Brain pericyte (primary cell): ENCODE results near the gene RAD51B.
"Not testable (repeated sequence)": the region's sequence is repeated elsewhere in the genome, so short reads cannot be mapped to it uniquely, and the experiment has no call there.

Source experiments
- DNase-seq: peaks from one replicate; pipeline ENCODE4 v3.0.0-alpha.2; 2012; ENCODE audit warnings: low read depth, low spot score

RAD51B gene

DNA sequence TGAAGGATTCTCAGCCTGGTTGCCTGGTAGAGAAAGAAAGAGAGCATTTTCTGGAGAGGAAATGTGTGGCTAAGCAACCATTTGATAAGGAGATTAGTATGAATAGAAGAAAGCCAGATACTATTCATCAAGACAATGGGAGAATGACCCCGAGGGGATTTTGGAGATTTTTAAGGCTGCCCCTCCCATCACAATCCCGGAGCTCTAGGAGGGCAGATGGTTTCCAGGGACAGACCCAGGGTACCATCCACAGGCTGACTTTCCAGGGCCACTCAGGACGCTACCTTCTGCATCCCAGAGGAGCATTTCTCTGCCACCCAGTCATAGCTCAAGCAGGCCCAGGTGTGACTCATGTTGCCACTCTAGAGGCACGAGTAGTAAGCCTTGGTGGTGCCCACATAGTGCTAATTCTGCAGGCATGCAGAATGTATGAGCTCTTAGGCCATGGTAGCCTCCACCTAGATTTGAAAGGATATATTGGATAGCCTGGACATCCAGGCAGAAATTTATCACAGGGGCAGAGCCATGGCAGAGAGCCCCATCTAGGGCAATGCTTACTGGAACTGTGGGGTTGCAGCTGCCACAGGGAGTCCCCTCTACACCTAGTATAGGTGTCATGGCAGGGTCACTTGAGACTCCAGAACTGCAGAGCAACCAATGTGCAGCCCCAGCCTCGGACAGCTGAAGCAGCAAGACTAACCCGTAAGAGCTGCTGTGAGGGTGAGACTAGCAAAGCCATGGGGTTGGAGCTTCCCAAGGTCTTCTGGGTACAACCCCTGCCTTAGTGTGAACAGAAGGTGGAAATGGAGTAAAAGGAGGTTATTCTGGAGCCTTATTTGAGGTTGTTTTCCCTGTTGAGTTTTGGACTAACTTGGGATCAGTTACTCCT is 607.3 kb downstream of the RAD51B start:
- DNase-seq = no peak

DNA sequence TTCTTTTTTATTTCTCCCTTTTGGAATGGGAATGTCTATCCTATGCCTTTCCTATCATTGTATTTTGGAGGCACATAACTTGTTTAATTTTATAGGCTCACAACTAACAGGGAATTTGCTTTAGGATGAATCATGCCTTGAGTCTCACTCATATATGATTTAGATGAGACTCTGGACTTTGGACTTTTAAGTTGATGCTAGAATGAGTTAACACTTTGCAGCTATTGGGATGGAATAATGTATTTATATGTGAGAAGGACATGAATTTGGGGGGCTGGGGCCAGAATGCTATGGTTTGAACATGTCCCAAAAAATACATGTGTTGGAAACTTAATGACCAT is 607.9 kb downstream of the RAD51B start:
- DNase-seq = no peak

DNA sequence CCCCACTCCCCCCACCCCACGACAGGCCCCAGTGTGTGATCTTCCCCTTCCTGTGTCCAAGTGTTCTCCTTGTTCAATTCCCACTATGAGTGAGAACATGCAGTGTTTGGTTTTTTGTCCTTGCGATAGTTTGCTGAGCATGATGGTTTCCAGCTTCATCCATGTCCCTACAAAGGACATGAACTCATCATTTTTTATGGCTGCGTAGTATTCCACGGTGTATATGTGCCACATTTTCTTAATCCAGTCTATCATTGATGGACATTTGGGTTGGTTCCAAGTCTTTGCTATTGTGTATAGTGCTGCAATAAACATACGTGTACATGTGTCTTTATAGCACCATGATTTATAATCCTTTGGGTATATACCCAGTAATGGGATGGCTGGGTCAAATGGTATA is 609.3 kb downstream of the RAD51B start:
- DNase-seq = not testable (repeated sequence)

DNA sequence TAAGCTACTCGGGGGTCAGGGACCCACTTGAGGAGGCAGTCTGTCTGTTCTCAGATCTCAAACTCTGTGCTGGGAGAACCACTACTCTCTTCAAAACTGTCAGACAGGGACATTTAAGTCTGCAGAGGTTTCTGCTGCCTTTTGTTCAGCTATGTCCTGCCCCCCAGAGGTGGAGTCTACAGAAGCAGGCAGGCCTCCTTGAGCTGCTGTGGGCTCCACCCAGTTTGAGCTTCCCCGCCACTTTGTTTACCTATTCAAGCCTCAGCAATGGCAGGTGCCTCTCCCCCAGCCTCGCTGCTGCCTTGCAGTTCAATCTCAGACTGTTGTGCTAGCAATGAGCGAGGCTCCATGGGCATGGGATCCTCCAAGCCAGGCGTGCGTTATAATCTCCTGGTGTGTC is 614.6 kb downstream of the RAD51B start:
- DNase-seq = not testable (repeated sequence)

DNA sequence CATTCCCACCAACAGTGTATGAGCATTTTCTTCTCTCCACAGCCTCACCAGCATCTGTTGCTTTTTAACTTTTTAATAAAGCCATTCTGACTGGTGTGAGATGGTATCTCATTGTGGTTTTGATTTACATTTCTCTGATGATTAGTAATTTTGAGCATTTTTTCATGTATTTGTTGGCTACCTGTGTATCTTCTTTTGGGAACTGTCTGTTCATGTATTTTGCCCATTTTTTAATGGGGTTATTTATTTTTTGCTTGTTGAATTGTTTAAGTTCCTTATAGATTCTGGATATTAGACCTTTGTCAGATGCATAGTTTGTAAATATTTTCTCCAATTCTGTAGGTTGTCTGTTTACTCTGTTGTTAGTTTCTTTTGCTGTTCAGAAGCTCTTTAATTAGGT is 616.1 kb downstream of the RAD51B start:
- not testable (repeated sequence) for DNase-seq

DNA sequence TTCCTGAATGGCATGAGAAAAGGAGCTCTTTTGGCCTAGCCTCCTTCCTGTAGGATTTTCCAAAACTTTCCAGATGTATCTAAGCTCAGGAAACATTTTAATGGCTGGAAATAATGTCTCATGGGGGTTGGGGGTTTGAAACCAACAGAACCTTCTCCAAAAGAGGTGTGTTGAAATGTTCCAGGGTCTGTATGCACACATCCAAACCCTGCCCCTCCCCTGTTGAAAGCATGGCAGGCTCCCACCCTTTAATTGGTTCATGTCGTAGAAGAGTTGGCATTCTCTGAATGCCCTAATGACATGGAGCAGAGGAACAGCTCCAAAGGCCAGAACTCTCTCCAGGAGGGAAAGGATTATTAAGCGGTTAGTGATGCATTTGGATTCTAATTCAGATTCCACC is 620.1 kb downstream of the RAD51B start:
- no peak for DNase-seq

DNA sequence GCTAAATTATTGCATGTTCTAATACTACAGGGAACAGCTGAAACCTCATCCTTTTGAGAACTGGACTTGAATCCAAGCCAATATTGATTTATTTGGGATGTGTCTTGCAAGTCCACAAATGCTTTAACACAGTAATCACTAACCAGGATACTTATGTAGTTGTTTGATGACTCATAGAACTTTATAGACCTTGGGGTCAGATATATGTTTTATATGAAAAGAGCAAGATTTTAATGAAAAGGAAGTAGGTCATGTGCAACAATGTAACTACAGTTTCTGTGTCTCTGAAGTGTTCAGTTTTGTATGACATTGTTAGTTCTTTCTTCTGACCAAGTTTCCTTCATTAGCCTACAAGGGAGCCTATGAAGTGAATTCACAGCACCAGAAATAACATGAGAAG is 621.2 kb downstream of the RAD51B start:
- DNase-seq = no peak

DNA sequence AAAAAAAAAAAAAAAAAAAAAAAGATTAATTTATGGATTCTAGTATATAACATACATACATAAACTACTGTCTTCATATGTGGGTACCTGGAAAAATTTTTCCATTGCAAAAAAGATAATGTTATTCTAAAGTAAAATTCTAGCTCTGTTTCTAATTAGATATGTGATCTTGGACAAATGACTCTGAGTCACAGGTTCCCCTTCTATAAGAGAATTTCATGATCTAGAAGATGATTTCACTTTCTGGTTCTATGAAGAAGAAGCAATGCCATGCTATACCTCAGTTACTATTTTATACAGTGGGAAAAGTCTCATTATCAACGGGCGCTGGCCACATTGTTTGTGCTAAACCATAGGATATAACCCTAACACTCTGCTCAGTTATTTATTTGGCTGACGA is 622.0 kb downstream of the RAD51B start:
- no peak for DNase-seq

DNA sequence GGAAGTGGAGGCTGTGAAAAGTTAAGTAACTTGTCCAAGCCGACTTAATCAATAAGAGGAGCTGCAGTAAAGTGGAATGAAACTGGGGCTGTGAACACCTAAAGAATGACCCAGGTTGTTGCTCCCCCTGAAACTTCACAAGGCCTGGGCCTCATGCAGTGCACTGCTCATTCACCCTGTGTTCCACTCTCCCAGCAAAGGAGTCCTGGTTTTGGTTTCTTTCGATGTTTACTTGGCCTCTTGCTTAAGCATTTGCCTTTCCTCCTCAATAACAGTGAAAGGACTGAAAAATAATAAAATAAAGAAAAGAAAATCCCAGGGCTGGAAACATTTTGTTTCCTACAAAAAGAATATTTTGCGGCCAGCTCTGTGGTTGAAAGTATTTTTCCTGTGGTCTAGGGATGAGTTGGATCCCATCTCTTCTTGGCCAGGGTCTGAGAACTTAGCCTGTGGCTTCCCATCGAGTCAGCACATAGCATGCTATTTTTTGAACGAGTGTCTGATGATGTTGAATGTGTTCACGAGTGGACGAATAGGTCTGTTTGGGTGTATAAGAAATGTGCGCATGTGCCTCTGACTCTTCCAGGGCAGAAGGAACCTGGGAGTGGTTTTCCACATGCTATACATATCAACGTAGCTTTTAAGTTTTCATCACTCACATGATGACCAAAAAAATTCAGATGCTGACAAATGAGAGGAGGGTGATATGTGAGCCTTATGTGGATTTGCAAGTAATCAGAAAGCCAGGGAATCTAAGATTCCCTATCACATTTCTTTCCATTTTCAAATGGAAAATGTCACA is 623.5 kb downstream of the RAD51B start:
- no peak for DNase-seq

DNA sequence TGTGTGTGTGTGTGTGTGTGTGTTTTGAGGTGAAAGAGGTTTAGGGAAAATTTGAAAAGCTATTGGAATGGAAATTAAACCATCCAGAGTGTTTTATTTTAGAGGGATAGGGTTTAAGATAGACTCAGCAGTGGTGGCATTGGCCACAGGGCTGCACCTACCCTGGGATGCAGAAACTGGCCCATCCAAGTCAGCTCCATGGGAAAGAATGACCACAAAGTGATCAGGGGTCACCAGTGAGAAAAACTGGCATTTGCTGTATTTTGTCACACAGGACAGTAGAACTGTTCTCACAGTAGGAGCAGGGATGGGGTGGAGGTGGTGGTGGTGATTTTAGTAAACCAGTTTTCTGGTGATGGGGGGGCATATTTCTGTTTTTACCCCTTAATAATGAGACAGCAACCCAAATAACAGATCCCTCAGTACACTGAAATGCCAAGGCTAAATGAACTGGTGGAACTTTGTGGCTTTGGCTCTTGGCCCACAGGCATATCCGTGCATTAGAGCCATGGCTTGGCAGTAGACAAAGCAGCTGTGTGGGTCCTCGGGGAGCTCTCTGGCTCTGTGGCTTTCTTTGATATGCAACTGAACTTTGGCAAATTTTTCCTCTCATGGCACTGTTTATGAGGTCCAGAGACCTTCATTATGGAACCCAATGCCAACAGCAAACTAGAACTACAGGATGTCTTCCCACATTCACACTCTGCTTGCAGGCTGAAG is 625.0 kb downstream of the RAD51B start:
- DNase-seq = no peak

DNA sequence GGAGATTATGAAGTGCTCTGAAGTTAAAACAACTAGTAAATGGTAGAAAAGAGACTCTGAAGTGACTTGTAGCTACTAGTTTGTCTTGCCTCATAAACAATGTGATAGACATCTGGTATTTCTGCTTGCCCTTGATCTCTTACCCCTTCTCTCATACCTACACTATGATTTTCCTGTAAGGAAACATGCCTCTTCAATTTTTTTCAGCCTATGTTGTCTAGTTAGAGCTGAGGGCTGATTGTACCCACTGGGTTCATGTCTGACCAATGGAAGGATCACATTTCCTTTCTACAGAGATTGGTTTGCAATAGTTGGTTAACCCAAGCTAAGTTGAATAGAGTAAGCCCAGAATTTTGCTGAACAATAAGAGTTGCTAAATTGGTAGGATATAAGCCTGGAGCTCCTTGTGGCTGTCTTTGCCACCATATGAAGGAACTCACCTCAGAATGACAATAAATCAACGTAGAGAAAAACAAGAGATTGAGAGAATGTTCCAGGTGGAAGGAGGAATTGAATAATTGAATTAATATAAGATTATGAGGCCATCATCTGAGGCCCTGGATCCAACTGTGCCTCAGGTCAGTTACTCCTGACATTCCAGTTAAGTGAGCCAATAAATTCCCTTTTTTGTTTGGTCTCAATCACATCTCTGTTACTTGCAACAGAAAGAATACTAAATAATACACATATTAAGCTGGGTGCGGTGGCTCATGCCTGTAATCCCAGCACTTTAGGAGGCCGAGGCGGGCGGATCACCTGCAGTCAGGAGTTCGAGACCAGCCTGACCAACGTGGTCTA is 626.9 kb downstream of the RAD51B start:
- no peak for DNase-seq

DNA sequence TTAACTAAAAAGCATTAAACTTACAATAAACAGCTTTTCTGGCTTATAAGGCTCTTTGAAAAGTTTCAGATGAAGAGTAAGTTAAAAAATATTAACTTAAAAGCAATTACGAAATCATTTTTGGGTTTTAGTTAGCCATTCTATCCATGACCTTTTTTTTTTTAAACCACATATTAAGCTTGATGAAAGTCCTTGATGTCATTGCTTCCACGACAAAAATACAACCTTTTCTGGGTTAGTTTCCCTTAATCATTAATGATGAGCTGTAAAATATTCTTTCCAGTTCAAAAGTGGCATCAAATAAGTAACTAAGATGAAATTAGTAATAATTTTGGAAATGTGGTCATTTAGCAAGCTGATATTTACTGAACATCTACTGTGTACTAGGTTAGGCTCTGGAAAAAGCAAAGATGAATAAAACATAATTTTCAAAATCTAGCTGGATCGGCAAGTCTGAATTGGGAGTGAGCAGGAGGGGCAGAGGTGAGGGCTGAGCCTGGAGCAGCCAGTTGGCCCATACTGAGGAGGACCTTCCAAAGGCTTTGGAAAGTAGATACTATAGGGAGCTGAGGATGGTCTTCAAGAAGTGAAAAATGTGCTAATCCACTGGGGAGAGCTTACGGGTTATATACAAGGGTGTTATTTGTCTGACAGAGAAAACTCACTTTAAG is 628.1 kb downstream of the RAD51B start:
- no peak for DNase-seq

DNA sequence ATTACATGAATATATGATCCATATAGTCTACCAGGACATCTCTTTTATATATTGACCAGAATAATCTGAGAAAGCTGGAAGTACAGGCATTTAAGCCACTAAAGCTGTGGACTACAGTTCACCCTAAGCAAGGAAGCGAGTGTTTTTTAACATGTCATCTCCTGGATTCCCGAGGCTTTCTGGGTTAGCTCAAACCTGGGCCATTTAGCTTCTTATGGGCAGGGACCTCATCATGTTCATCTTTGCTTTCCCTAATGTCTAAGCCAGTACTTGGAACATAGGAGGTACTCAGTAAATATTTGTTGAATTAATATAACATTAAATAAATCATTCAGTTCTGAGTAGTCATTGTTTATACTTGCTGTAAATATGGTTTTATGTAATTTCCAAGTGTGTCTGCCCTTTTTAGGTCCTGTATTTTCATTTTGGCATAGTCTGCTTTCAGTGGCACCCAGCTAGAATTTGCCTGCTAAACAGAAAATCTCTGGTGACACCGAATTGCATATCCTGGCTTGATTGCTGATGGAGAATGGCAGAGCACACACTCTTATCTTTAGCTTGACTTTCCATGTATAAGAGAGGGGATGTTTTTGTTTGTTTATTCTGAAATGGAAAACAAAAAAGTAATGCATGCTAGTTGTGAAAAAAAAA is 628.8 kb downstream of the RAD51B start:
- DNase-seq = no peak

DNA sequence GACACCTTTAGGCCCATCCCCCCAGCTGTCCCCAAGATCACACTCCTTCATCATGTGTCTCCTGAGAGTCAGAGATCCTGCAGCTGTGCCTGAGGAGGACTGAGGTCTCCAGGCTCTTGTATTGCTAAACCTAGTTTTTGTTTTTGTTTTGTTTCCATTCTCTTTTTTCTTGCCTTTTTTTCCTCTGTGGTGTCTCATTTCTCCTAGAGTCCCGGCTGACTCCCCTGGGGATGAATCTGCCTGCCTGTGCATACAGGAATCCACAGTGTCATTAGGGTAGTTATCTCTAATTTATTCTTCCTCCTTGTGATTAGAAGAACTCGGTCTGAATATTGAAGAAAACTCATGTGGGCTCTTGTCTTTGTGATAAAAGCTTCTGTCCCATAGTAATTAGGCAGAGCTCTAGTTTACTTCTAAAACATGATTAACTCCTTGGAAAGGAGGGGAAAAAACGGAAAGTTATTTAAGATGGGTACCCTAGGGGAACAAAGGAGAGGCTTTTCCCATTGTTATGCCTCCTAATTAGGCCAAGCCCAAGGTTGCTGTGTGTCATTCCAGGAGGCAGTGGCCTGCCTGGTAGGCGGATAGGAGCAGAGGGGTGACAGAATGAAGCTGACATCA is 630.1 kb downstream of the RAD51B start:
- no peak for DNase-seq

DNA sequence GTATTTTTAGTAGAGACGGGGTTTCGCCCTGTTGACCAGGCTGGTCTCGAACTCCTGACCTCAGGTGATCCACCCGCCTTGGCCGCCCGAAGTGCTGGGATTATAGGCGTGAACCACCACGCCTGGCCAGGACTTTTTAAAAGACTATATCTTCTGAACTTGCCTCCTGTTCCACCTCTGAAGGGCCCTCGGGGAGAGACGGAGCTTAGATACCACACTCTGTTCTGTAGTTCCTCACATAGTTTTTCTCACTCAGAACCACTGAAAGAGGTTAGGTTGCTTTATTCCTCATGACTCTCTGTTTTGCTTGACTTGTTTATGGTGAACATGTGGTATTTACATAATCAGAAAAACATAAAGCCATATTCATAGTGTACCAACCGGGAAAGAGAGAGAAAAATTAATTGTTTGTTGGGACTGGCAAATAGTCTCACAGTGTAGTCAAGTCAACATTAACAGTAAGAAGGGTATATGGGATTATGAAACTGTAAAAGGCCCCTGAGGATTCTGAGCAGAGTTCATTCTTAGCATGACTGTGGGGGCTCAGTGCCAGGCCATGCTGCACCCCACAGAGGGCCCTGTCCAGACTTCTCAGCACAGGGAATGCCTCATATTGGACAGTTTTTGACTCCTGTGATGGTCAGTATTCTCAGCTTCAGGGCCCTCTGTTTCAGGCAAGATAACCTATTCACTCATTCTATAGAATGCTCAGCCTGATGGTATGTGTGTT is 631.0 kb downstream of the RAD51B start:
- DNase-seq = no peak

DNA sequence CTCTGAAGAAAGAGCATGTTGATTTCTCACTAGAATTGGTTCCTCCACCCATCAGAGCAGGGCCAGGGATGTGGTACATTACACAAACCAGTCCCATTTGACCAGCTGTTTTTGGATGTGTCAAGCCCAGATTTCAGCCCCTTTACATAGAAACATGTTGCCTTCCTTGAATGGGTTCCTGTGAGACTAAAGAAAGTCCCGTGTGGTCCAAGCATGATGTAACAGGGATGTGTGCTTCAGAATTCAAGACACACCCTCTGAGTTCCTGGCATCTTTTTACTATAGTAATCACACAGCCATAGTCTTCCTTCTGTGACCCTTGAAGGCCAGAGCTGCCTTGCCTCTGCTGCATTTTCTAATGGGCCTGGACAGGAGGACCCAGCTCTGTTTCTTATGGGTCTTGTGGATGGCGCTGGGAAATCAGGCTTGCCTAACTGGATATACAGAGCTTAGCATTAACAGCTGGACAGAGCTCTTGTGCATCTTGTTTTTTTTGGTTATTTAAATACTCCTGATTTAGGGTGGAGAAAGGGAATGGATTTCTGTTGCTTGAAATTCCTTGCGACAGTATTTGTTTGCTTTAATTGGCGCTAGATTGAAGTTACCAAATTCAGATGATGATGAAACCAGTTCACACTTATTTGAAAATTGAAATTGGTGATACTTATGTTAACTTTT is 632.3 kb downstream of the RAD51B start:
- no peak for DNase-seq

DNA sequence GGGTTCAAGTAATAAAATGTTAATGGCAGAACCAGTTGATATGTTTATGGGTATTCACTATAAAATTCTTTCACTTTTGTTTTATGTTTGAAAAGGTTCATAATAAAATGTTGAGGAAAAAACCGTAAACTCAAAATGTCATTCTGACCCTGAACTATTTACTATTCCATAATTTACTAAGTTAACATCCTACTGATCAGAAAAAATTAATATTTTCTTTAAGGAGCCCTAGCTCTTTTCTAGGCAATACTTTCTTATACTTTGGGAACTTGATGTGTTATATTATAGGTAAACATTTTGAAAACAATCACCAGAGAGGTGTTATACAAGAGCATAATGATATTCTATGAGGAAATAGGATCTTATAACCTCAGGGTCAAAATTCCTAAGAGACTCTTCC is 638.7 kb downstream of the RAD51B start:
- no peak for DNase-seq

DNA sequence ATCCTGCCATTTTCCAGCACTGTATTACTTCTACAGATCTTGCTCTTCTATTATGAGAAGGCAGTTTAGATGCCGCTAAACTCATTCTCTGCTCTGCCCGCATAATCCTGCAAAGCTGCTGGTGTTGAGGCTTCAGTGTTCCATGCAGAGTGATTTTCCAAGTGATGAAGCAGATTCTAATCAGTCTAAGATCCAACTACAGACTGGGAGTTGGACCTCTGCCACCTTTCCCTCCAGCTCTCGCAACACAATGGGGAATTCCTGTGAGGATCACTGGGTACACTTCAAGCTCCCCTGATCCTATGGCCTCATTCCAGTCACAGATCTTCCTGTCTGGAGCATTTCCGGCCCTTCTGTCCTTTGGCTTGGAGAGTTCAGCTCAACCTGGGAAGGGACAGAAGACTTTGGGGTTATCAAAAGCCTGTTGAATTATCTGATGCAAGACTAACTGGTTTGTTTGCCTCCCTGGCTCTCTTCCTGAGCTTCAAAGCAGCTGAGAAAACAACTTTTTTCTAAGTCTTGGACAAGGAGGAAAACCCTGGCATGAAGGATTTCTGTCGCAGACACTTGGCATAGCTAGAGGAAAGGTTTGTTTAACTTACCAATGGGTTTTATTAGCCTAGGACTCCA is 639.4 kb downstream of the RAD51B start:
- DNase-seq = peak; percentile 47
